ENCODE data around the gene PDE4DIP.
"Not testable (repeated sequence)": the region's sequence is repeated elsewhere in the genome, so short reads cannot be mapped to it uniquely, and the experiment has no call there.

The PDE4DIP gene

DNA sequence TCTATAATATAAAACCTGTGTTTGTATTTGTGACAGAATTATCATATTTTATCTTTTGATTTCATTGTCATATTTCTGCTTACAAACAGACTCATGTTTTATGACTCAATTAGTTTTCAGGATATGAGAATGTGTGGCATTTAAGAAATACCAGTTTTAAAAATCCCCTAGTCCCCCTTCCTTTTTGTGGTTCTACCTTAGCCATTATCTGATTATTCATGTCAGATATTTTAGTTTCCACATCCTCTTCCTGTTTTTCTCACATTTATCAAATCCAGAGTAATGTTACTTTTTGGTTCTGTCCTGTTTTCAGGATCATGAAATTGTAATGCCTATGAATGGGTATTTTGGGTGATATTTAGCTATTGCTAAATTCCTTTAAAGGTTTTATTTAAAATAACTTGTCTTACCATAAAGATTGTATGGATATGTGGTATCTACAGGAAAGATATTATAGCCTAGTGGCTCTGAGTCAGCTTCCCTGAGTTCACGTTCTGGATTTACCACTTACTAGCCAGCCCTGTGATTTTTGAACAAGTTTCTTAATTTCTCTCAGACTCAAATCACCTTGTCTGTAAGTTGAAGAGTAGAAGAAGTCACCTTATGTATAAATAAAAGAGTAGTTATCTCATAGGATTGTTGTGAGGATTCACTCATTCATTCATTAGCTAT is 131.8 kb downstream of the PDE4DIP start:
- not testable (repeated sequence) for DNase-seq (ENCODE audit: low spot score)

DNA sequence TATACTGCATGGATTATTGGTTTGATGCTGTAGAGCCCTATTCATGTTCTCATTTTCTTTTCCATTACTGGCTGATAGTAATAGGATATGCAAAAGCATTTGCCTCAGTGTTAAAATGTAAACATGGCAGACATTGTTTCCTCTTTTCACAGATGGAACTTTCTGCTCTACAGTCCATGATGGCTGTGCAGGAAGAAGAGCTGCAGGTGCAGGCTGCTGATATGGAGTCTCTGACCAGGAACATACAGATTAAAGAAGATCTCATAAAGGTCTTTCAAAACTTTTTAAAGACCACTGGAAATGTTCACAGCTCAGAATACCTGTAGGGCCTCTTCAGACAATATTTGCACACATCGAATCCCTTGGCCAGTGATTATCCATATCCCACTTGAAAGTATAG is 133.6 kb downstream of the PDE4DIP start:
- not testable (repeated sequence) for DNase-seq (ENCODE audit: low spot score)

DNA sequence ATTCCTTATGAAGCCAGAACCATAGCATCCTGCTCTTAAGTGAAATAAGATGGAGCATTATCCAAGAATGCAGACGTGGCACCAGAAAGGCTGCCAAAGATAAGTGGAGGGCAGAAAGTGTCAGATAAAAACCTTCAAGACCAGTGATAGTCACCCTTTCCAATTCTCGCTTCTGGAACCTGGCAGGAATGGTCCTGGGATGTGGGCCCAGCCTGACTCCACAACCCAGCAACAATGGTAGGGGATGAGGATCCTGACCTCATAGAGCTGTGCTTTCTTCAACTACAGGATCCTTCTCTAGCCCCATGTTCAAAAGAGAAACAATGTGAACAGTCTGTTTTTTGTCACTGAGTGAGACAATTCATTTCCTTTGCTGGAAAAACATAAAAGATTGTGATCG is 145.2 kb downstream of the PDE4DIP start:
- not testable (repeated sequence) for DNase-seq (ENCODE audit: low spot score)

DNA sequence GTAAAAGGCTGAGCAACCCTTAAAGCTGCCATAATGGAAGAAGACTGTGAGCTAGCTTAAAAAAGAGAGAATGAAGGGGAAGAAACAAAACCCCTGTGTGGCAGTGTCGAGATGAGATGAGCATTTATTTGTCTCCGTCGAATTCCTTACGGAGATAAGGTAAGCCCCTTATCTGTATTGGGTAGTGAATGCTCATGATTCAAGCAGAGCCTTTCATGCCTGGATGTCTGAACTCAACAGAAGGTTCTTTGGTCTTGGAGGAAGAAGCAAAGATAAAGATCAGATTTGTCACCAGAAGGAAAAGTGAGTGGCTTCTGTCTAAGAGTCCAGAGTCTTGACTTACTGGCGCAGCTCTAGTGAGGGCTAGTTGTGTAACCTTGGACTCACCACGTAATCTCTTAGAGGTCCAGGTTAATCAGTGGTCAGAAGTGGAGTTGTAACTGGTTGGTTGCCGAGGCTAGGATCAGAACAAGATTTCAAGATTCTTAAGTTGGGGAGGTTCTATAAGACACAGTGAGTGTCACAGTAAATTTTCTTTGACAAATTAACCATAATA is 146.1 kb downstream of the PDE4DIP start:
- not testable (repeated sequence) for DNase-seq (ENCODE audit: low spot score)

DNA sequence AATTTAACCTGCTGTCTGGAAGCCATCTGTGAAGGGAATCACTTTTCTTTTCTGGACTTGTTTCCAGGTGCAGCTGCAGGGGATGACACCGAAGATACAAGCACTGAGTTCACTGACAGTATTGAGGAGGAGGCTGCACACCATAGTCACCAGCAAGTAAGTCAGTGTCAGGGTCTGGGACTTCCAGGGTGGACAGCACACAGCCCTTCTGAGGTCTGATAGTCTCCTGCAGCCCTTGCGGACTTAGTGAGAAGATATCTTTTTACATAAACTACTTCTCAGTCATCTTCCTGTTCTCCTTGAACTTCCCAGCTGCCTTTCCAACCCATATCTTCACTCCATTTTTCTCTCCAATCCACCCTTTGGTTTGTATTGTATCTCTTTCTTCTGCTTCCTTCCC is 147.6 kb downstream of the PDE4DIP start:
- not testable (repeated sequence) for DNase-seq (ENCODE audit: low spot score)

DNA sequence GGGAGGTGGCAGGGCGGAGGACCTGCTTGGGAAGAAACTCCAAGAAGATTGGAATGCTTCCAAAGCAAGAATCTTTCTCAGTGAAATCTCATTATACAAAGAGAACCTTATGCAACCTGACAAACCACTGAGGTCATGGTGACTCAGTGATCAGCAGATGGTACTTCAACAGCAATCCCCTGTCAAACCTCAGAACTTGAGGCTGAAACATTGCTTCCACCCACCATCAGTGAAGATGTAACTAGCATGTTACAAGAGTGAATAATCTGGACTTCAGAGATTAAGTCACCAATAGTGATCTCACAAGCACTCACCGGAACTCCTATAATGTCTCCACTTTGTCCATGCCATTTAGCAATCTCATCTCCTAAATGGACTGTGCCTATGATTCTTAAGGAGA is 148.1 kb downstream of the PDE4DIP start:
- DNase-seq (ENCODE audit: low spot score) = not testable (repeated sequence)

DNA sequence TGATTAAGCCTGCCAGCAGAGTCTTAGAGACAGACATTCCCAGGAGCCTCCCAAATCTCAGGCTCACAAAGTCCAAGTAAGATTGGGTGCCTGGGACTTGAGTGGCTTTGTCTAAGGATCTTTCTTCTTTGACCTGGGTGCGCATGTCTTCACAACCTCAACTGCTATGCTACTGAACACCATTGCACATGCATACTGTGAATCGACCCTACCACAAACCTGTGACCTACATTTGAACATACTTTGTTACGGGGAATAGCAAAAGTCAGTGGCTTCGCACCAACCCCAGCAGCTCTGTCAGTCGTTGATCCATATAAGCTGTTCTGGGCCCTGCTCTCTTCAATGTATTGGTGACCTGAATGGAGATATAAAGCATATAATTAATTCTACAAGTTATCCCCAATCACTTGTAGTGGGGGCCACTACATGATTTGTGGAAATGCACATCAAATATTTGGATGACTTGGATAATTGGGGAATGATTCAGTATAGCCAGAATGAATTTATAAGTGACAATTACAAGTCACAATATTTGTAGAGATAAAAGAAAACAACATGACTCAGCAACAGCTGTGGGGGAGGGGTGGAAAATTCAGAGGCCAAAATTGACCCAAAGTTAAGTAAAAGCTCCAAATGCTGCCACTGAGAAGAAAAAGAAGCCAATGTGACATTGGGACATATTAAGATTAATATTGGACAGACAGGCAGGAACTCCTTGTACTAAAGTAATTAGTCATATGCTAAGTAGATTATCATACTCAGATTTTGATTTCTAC is 152.4 kb downstream of the PDE4DIP start:
- not testable (repeated sequence) for DNase-seq (ENCODE audit: low spot score)

DNA sequence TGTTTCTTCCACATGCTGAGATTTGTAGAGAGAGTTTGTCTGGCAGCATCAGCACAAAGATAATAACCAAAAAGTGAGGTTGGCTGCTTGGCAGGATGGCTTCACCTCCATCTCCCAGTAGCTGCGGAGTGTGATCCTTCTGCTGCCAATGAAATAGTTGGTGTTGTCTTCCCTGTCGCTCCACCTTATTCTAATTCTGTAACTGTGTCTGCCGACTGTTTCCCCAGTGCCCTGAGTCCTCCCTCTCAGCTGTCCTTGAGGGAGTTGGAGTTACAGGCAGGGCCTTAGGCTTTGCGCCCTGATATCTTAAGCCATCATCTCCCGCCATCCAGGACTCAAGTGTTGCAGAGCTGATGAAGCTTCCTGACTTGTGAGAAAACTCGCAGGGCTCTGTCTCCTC is 153.2 kb downstream of the PDE4DIP start:
- not testable (repeated sequence) for DNase-seq (ENCODE audit: low spot score)

DNA sequence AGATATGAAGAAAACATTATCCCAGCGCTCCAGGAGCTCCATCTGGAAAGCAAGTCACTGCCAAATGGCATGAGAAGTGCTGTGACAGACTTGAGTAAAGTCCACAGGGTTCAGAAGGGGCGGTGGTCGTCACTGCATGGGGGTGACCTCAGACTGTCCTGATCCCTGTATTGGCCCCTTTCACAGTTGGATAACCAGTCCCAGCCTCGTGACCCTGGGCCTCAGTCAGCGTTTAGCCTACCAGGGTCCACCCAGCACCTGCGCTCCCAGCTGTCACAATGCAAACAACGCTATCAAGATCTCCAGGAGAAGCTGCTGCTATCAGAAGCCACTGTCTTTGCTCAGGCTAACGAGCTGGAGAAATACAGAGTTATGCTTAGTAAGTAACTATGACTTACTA is 158.4 kb downstream of the PDE4DIP start:
- DNase-seq (ENCODE audit: low spot score) = not testable (repeated sequence)

DNA sequence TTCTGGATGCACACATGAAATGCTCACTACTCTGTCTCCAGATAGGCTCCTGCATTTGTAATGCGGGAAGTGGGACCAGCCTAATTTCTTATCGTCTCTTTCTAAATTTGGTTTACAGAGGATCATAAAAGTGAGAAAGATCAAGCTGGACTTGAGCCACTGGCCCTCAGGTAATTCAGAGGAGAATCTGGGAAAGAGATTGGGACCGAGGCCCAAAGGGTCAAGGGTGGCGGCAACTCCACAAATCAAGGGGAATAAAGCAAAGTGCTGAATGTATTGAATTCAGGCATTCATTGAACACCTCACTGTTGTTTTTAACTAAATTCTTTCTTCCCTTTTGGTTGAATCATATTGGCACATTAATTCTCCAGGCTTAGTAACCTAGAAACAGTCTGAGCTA is 164.1 kb downstream of the PDE4DIP start:
- DNase-seq (ENCODE audit: low spot score) = not testable (repeated sequence)

DNA sequence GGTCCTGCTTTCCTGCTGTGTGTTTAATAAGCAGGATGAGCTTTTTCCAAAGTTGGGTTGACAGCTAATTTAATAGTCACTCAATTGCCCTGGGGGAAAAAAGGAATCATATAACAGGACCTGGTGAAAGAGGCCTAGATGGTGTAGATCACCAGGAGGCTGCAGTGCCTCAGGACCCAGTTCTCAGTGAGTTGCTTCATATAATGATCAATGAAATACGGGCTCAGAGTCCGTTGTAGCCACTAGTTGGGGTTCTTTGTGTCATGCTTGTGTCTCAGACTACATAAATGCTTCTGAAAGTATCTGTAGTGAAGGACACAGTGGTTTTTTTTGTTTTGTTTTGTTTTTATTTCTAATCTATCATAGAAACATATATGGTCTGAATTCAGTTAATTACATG is 164.5 kb downstream of the PDE4DIP start:
- not testable (repeated sequence) for DNase-seq (ENCODE audit: low spot score)

DNA sequence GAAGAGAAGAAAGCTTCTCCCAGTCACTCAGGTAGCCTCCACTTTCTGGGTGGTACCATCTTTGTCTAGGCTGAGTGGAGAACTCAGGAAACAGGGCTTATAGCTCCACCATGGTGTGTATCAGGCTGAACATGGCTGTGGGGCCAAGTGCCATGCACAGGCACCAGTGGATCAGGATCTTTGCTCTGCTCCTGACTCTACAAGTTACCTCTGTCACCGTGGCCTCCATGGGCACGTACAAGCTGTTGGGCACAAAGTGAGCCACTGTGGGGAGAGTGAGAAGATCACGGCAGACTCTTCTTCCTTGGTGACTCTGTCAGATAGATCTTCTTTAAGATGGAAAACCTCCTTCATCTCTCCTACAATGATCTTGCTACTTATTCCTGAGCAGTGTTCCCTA is 165.5 kb downstream of the PDE4DIP start:
- not testable (repeated sequence) for DNase-seq (ENCODE audit: low spot score)

DNA sequence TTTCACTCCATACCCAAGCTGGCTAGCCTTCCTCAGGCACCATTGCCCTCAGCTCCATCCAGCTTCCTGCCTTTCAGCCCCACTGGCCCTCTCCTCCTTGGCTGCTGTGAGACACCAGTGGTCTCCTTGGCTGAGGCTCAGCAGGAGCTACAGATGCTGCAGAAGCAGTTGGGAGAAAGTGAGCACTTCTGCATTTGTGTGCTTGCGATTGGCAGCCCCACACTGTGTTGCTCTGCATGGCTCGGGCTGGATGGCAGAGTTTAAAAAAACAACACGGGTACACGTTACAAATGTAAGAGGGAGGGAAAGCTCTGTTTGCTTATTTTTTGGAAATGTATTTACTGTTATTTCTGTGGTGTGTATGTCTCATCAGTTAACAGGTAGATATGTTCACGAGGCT is 168.4 kb downstream of the PDE4DIP start:
- DNase-seq (ENCODE audit: low spot score) = not testable (repeated sequence)

DNA sequence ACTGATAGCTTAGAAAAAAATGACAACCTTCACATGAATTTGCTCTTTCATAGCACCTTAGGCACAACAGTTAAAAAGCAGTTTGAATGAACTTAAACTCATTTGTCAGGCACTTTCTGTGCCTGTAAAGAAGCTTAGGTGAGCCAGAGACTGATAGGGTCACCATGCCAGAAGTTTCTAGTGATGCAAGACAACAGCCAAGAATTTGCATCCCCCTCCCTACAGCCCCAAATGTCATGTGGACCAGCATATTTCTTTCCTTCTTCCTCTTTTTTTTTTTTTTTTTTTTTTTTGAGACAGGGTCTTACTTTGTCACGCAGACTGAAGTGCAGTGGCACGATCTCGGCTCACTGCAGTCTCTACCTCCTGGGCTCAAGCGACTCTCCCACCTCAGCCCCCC is 169.3 kb downstream of the PDE4DIP start:
- DNase-seq (ENCODE audit: low spot score) = not testable (repeated sequence)

DNA sequence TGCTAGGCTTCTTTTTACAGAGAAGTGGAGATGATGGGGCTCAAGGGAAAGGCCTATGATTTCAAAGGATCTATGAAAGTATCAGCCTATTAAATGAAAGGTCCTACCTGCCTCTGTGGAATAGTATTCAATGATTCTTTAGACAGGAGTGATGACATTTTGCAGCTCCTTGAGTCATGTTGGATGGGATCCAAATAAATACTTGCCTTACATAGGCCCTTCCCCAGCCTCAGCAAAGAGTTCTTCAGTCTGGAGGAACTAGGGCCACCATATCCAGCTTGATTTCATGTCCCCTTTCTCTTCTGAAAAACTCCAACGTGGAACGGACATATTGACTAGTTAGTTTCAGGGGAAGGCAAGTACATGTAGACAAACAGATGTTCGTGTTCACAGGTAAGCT is 171.3 kb downstream of the PDE4DIP start:
- not testable (repeated sequence) for DNase-seq (ENCODE audit: low spot score)

DNA sequence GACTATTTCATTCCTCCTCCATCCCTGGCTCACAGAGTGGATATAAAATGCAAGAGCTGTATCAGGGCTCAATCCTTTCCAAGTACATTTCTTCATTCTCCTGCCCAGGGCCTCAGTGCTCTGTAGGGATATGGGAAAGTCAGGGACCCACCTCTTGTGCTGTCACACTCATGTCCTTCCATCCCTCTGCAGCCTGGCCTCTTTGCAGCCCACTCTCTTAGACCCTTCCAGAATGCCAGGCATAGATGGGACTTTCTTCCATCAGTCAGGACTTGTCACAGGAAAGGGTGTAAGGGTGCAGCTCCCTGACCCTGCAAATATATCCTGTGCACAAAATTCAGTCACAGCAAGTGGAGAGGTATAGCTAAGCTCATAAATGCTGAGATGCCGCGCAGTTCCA is 172.4 kb downstream of the PDE4DIP start:
- not testable (repeated sequence) for DNase-seq (ENCODE audit: low spot score)

DNA sequence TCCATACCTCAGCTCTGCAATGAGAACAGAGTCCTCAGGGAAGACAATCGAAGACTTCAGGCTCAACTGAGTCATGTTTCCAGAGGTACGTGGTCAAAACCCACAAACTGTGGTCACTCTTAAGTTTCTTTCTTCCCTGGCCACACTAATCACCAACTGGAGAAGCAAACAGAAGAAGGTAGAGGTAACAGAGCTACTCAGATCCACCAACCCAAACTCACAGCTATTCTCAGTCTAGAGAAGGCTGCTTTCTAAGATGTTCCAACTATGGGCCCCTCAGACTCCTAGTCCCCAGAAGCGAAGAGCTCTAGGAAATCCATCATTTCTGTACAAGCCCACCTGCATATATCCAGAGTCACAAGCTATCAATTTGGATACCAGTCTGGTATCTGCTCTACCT is 174.3 kb downstream of the PDE4DIP start:
- DNase-seq (ENCODE audit: low spot score) = not testable (repeated sequence)

DNA sequence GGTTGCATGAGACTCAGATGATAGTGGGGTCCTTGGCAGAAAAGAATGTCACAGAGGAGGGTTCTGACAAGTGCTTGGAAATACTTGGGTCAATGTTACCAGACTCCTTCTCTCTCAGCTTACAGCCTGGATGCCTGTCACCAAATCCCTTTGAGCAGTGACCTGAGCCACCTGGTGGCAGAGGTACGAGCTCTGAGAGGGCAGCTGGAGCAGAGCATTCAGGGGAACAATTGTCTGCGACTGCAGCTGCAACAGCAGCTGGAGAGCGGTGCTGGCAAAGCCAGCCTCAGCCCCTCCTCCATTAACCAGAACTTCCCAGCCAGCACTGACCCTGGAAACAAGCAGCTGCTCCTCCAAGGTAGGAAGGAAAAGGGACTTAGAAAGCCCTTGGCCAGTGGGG is 180.1 kb downstream of the PDE4DIP start:
- DNase-seq (ENCODE audit: low spot score) = not testable (repeated sequence)

DNA sequence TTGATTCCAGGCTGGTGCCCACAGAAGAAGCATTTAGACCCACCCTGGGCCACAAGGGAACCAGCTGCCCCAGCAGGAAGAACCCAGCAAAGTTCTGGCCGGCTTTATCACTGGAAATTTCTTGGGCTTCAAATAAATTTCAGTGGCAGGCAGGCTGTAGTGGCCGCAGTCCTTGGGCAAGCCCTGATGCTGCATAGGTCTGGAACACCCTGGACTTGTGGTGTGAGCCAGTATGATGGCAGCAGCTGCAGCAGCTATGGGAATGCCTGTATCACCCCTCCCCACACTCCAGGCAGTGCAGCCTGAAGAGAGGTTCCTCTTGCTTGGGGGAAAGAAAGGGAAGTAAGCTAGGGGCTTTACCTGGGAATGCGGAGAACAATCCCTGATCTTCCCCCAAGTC is 189.7 kb downstream of the PDE4DIP start:
- not testable (repeated sequence) for DNase-seq (ENCODE audit: low spot score)

DNA sequence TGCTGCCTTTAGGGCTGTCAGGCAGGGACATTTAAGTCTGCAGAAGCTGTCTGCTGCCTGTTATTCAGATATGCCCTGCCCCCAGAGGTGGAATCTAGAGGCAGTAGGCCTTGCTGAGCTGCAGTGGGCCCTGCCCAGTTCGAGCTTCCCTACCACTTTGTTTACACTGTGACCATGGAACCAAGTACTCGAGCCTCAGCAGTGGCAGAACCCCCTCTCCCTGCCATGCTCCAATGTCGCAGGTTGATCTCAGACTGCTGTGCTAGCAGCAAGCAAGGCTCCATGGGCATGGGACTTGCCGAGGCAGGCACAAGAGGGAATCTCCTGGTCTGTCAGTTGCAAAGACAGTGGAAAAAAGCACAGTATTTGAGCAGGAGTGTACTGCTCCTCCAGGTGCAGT is 198.8 kb downstream of the PDE4DIP start:
- DNase-seq (ENCODE audit: low spot score) = not testable (repeated sequence)

DNA sequence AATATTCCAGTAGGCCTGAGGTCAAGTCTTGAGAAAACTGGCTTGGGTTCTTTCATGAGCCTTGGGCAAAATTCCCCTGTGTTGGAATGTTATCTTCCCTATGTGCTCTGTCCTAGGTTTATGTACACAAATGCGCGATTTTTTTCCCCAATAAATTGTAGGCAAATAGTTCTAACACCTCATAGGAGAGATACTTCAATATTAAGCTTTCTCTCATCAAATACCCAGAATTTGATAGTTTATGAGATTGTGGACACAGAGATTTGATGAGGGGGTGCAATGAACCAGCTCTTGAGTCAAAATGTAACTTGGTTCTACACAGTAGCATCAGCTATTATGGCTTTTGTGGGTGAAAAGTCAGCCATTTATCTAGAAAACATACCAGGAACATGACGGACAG is 220.4 kb downstream of the PDE4DIP start:
- DNase-seq (ENCODE audit: low spot score) = not testable (repeated sequence)

DNA sequence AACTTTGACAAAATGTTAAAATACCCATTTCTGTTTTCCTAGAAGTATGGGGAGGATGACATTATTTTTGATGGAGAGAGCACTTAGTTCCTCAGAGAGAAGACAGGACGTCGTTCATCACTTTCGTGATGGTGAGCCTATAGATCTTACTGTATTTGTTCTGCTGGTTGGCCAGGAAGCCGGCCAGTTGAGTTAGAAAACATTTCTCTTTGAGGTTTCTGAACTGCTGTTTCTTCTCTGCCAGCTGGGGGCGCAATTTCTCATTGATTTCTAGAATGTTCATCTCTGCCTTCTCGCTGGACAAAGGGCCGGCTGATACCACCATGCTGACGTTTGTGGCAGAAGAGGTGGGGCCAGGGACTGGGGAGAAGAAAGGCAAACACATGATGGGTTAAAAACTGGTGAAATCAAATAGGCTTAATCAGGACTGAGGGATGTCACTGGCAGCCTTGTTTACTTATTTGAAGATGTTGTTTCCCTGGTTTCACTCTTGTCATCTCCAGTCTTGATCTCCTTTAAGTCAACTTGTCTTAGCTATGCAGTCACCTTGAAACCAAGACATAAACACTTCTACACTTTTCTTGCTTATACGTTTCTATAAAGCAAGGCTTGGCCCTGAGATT is 231.4 kb downstream of the PDE4DIP start:
- not testable (repeated sequence) for DNase-seq (ENCODE audit: low spot score)

Measured in hepatic stellate cell (primary cell).